Stimulated activated CD8-positive, alpha-beta memory T cell treated with anti-CD3 and anti-CD28 coated beads, Interleukin-7, amount 100 ng/mL, for 24 hours (primary cell): Measurements from ENCODE around the gene PRKCB.
"Not testable (repeated sequence)": the region's sequence is repeated elsewhere in the genome, so short reads cannot be mapped to it uniquely, and the experiment has no call there.

Source experiments
- DNase-seq: peaks from one replicate; pipeline ENCODE4 v3.0.0-alpha.2; 2020; ENCODE audit warnings: low read depth

Gene PRKCB

DNA sequence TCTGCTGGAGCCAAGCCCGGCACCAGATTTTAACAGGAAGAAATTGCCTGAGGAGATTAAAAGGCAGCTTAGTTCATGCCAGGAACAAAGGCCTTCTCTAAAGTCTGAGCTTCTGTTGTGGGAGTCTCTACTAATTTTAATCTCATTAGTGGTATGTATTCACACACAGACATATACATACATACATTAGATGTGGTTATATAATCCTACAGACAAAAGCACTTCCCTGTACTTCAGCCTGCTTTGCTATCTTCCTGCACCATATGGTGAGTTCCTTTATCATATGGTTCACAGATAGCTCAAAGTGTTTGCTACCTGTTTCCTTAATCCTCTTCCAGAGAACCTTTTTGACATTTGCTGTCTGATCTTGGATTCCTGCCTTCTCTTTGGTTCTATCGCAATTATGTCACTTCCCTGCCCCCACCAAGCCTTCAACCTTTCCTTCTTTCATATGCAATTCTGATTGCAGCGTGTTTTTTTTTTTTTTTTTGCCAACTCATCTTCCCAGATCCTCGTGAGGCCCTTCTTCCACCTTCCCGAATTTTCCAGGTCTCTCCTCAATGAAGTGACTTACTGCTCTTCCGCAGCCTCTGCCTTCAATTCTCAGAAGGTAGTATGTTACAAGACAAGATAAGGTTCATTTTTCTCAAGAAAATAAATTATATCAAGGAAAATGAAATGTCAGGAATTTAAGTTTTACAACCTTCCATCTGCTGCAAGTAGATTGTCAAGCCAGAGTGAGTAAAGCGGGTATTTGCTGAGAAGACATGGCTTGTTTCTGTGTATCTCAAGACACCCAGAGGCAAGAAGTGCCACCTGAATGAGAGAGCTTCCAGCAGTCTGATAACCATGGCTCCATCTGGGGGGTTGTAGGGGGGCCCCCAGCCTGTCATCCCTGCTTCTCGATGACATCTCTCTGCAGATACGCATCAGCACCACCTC lies 300.1 kb downstream of the PRKCB start:
- DNase-seq = no peak

GRCh38 chr16:24138024-24138423 lies 302.2 kb downstream of the PRKCB start:
- DNase-seq = no peak

- DNase-seq = no peak
Observed at GRCh38 chr16:24138575-24138974, 302.8 kb downstream of the PRKCB start.

GRCh38 chr16:24139282-24139681 lies 303.5 kb downstream of the PRKCB start:
- DNase-seq = no peak

GRCh38 chr16:24140730-24141129 lies 304.9 kb downstream of the PRKCB start:
- DNase-seq = no peak

GRCh38 chr16:24141466-24141865 lies 305.7 kb downstream of the PRKCB start:
- no peak for DNase-seq

DNA sequence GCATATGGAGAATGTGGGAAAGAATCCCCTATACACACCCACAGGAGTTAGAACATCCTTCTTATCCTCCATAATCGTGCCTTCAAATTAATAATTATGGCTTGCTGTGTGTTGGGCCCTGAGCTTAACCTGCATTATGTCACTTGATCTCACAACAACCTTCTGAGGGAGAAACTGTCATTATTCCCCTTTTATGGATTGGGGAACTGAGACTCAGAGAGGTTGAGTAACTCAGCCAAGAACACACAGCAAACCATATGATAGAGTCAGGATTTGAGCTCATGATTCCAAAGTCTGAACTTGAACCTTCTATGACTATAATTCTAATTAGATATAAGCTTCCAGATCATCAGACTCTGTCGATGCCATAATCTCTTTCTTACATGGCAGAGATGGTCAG lies 306.1 kb downstream of the PRKCB start:
- no peak for DNase-seq

DNA sequence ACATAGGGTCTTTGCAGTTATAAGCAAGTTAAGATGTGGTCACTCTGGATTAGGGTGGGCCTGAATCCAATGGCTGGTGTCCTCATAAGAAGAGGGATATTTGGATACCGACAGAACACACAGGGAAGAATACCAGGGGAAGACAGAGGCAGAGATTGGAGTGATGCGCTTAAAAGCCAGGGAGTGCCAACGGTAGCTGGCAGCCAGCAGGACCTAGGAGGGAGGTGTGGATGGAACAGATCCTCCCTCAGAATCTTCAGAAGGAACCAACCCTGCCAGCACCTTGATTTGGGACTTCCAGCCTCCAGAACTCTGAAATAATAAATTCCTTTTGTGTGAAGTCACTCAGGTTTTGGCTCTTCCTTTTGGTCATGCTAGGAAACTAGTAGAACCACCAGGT lies 310.1 kb downstream of the PRKCB start:
- no peak for DNase-seq

DNA sequence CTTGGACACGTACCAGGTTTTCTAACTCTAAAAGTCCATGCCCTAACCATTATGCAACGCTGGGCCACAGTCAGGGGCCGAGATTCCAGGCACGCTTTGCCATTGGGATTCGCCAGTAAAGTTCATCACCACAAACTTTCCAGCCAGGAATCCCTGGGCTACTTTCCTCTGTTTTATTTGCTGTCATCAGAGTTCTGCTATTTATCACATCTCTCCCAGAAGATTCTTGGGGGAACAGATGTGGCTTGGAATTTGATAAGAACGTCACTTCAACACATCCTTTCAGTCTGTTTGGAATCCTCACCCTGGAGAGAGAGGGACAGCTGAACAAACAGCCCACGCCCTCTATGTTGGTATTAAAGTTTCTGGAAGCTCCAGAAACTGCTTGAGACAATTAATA lies 310.7 kb downstream of the PRKCB start:
- DNase-seq = no peak

- DNase-seq = no peak
Observed at GRCh38 chr16:24149102-24149501, 313.3 kb downstream of the PRKCB start.

- no peak for DNase-seq
Observed at GRCh38 chr16:24150282-24150681, 314.5 kb downstream of the PRKCB start.

DNA sequence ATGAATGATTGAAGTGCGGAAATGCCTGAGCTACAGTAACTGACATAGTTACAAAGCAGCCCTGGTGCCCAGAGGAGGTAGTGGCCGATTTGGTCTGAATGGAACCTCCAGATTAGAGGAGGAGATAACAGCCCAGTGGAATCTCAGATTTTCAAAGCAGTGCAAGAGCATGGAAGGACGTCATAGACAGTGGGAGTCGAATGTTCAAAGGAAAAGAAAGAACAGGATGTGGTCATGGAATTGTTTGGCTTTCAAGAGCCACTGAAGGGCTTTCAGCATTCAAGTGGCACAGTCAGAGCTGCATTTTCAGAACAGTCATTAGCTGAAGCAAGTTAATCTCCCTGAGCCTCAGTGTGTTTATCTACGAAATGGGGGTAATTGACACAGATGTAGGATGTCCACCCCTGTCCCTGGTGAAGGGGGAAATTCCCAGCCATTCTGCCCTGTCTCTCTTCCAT lies 315.7 kb downstream of the PRKCB start:
- DNase-seq = no peak

GRCh38 chr16:24152048-24152447 lies 316.3 kb downstream of the PRKCB start:
- DNase-seq = not testable (repeated sequence)

DNA sequence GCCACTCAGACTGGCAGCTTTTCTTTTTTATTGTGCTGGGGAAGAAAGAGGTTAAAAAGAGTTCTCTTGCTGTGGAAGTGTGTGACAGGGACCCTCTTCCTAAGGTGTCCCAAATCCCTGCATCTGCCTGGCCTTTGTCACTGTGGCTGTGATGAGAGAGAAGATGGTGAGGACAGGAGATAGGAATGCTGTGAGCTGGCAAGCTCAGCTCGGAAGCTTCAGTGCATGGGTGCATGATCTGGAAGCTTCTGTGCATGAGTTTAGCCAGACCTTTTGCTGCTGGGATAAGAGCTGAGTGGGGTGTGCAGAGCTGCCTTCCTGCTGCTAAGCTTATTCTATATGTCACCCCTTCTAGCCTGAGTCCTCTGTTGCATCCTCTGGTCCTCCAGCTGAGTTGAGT lies 317.0 kb downstream of the PRKCB start:
- DNase-seq = no peak

DNA sequence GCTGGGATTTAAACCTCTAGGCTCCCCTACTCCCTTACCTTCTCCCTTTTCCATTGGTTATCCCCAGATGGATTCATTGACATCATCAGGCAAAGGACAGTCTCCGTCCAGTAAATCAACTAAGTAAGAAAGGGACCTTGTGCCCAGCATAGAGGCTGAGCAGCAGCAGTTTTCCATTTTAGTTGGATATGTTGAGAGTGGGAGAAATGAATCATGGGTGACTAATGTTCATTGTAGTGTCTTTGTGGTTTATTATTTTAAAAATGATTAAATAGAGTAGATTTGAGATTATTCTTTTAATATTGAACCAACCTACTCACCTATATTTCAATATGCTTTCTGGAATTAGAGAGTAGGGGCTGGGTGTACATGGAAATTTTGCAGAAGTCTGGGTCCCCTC lies 321.0 kb downstream of the PRKCB start:
- DNase-seq = no peak

GRCh38 chr16:24163935-24164334 lies 328.2 kb downstream of the PRKCB start:
- DNase-seq = no peak

DNA sequence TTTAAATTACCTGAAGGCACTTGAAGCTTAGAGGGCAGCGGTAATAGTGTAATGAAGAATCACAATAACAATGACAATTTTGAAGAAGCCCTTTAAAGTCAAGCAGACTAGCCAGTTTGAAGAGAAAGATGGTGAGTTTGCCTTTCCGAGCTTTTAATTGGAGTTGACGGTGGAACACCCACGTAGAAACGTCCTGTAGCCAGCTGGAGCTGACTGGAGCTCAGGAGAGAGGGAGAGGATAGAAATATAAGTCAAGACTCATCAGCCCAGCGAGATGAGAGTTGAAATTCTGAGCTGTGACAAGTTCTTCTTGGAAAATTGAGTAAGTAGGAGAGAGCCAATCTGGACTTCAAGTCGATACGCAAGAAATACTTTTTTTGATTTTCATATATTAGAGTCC lies 328.6 kb downstream of the PRKCB start:
- no peak for DNase-seq

DNA sequence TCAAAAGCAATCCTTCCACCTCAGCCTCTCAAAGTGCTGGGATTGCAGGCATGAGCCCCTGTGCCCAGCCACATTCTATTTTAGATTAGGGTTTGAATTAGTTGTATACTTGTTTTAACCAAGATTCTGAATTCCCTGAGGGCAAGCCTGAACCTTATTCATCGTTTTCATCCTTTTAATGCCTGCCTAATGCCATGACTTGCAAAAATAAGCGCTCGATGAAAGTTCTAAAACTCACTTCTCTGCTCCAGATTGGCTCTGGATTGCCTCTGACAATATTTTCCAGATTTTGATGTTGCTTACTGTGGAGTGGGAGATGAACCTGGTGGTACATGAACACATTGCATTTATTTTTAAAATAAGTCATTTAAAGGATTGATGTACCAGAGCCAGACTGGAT lies 329.5 kb downstream of the PRKCB start:
- no peak for DNase-seq

- DNase-seq = no peak
Observed at GRCh38 chr16:24166661-24167528, 331.1 kb downstream of the PRKCB start.

DNA sequence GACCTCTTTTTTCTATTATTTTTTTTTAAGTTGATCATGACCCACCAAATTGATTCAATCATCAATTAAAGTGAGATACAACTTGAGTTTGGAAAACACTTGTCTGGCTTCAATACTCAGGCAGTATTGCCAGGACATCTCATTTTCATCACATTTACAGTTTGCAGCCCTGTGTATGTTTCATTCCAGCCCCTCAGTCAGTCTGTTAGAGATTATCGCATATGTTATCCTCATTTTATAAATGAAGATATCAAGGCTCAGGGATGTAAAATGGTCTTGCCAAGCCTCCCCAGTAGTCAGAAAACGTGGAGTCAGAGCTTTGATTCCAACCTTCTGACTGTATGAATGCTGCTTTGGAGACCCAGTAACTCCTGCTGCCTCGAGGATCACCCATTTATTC lies 333.1 kb downstream of the PRKCB start:
- no peak for DNase-seq

DNA sequence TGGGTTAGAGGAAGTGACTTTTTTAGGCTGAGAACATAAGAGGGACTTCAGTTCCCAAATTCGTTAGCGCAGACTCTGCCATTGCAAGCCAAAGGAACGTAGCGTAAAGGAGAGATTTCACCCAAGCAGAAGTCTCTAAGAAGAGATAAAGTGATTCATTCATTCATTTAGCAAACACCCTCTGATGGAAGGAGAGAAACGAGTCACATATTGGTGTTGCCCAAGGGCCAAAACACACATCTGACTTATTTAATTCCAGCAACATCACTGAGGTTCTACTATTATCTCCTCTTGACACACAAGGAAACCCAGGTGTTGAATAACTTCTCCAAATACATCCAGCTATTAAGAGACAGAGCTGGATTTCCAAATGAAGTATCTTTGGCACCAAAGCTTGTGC lies 334.6 kb downstream of the PRKCB start:
- DNase-seq = no peak

DNA sequence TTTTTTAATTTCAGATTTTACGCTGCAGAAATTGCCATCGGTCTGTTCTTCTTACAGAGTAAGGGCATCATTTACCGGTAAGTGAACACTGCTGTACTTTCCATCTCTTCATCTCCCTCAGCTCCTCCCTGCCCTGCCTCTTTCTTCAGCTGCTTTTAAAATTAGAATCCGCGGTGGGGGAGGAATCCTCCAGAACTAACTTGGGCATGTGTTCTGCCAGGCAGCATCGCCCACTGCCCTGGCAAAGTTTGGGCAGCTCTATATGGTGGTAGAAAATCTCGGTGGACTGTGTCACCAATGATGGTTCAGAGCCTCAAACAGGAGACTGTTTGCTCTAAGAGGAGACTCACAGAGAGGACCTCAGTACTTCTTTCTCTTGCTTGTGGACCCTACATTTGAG lies 338.7 kb downstream of the PRKCB start:
- no peak for DNase-seq

DNA sequence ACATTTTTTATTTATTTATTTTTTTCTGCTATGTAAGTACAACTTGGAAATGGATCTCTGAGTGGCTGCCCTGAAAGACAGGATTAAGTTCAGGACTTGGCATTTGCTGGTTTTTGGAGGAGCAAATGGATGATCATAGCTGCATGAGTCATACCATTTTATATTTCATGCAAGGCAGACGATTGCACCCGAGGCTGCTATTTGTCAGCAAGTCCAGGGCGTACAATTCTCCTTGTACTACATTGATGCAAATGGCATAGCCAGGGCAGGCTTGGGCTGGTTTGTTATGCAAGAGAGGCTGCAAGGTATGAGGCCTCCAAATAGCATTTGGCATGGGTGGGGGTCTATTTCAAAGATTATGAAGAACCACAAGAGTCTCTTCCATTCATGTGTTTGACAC lies 339.2 kb downstream of the PRKCB start:
- no peak for DNase-seq
